GM13976 (cell line): ENCODE measurements around the gene MTMR1.

Experiments
- DNase-seq: peaks from one replicate; pipeline ENCODE4 v3.0.0; 2012; ENCODE audit warnings: low spot score
- in situ Hi-C: fragments of 300-500 bp; cut with MboI; formaldehyde crosslinking; loops from one replicate; pipeline ENCODE4 v1.12.0; 2022; ENCODE audit warnings: low sequenced_read_pairs, mixed read lengths, inconsistent platforms; ENCODE audit not compliant: unreplicated experiment
- TF ChIP-seq, protein P1 (sequence below): IDR thresholded peaks from 2 replicates; pipeline ENCODE4 v1.5.1; 2012; ENCODE audit warnings: borderline replicate concordance, mild to moderate bottlenecking; ENCODE audit not compliant: insufficient read depth; ENCODE audit errors: extremely low read depth, missing control alignments, control extremely low read depth

MTMR1 gene

DNA sequence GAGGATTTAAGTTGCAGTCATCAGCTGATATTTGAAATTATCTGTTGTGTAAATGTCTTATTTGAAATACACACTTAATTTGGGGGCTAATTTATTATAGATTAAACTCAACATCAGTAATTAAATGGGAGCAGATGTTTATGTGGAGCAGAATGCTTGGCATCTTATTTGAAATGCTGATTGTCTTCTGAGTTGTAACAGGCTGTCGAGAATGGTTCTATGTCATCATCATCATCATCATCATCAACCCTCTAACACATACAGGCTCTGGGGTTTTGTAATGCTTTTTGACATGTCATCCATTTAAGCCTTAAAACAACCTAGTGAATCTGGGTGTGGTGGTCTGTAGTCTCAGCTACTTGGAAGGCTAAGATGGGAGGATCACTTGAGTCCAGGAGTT is 8.2 kb downstream of the MTMR1 start:
- no peak for DNase-seq
- in situ Hi-C loops, result no loop called here
- TF ChIP-seq, protein P1, sequence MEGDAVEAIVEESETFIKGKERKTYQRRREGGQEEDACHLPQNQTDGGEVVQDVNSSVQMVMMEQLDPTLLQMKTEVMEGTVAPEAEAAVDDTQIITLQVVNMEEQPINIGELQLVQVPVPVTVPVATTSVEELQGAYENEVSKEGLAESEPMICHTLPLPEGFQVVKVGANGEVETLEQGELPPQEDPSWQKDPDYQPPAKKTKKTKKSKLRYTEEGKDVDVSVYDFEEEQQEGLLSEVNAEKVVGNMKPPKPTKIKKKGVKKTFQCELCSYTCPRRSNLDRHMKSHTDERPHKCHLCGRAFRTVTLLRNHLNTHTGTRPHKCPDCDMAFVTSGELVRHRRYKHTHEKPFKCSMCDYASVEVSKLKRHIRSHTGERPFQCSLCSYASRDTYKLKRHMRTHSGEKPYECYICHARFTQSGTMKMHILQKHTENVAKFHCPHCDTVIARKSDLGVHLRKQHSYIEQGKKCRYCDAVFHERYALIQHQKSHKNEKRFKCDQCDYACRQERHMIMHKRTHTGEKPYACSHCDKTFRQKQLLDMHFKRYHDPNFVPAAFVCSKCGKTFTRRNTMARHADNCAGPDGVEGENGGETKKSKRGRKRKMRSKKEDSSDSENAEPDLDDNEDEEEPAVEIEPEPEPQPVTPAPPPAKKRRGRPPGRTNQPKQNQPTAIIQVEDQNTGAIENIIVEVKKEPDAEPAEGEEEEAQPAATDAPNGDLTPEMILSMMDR, result no peak

DNA sequence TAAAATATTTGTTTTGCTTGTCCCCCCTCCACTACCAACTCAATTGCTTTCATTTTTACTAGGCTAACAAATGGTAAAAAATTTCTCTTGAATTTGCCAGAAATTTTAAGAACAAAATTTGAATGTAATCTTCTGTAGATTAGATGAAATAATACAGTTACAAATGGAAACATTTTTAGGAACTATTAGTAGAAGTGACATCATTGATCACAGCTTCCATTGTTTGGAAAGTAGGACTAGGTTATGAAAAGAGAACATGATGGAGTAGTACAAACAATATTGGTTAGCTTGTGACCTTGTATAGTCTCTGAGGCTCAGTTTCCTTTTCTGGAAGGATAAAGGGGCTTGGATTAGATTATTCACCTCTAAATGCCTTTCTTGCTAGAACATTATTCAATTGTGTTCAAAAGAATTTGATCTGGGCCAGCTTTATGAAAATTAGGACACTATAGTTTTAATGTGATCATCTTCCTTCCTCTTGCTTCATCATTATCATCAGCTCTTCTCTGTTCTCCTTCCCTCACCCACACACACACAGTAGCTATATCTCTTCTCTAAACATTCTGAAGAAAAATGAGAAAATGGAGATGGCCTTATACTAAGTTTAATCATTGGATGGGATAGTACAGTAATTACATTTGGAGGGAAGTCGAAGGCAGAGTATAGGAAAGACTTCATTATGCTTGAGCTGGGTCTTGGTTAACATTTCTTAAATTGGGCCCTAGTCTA is 9.9 kb downstream of the MTMR1 start:
- DNase-seq, result no peak
- TF ChIP-seq, protein P1, result no peak
- in situ Hi-C loops, result no loop called here

DNA sequence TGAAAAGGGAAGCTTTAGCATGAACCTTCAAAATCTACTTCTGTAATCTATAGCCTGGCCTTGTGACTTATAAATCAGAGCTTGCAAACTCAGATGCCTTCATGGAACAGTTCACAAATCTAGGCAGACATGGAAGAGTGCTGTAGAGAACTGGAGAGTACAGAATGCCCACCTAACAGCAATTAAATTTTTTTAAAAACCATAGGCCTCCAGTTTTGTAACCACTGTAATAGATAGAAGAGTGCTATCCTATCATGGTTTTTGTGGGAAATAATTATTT is 10.4 kb downstream of the MTMR1 start:
- no peak for DNase-seq
- in situ Hi-C loops, result no loop called here
- TF ChIP-seq, protein P1, result no peak

DNA sequence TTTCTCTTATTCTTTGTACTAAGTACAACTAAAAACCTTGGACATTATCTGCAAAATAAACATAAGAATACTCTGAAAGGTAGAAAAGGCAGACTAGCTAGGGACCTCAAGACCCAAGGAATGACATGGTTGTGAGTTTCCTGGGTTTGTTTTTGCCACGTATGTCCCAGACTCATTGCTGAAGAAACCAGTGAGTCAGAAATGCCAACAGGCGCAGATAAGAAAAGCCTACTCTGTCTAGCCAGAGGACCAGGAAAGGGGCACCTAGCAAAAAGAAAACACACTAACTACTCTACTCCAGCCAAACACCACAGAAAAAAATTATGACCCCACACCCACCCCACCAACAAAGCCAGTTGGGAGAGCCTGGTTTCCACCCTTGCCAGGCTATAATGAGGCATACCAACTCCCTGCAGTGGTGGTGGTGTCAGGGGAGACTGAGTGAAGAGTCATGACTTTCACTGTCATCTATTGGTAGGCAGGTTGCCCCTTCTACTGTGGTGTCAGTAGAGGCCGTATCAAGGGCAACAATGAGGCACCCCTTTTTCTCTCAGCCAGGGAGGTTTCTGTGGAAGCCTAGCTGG is 10.9 kb downstream of the MTMR1 start:
- in situ Hi-C loops, result no loop called here
- TF ChIP-seq, protein P1, result no peak
- DNase-seq, result no peak

DNA sequence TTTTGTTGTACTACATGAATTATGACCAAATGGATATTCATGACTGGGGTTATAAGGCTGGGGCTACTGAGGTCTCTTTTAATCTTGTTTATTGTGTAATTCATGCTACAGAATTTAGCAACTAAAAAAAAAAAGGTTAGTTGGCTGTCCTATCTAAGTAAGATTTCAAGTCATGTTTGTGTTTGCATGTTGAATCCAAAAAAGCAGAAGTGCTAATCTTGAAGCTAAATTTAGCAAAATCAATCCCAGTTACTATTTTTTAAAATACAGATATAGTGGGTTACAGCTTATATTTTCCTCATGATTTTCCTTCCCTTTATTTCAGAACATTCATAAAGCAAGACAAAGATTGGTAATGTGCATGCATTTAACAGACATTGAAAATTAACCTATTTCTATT is 19.4 kb downstream of the MTMR1 start:
- TF ChIP-seq, protein P1, result no peak
- DNase-seq, result no peak
- in situ Hi-C loops, result no loop called here

DNA sequence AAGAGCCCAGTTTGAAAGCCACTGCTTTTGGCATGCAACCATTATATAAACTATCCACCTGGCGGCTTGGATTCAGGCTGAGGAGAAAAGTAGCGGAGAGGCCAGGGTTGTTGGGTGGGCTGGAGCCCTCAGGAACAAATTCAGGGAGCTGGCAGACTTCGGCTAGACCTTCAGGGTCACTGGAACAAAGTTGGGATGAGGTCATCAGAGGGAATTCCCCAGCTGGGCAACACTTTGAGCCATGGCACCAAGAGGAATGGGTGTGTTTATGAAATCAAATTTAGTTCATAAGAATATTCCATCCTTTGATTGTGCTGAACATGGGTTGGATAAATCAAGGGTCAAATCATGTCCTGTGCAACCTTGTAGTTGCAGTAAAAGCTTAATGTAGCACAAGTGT is 22.0 kb downstream of the MTMR1 start:
- in situ Hi-C loops, result no loop called here
- no peak for DNase-seq
- TF ChIP-seq, protein P1, result no peak

DNA sequence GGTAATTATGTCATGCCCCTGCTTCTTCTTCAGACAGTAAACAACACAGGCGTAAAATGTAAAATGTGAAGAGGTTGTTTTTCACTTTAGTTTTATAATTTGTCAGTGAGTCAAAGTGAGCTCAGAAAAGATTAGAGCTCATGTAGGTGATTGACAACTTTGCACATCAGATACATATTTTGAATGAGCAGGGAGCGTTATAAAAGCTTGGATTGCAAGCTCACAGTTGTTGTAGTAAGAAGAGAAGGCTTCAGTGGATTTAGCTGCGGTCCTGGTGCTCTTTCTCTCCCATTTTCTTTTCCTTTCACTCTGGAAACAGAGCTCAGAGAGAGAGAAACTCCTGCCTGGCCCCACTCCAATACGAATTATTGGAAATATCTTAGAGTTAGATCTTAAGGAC is 26.4 kb downstream of the MTMR1 start:
- in situ Hi-C loops, result no loop called here
- no peak for DNase-seq

More for the DNA sequence above, 26.4 kb downstream of the MTMR1 start:
- TF ChIP-seq, protein P1, result no peak
